Left renal cortex interstitium (tissue), 4 donors: ENCODE data around the gene CIAO2B. TPM values are rescaled to one million over a fixed set of nuclear protein-coding genes. Genes with fewer than 3 reads are reported as not detected.

Source experiments
- DNase-seq, 4 donors: peaks; one replicate each; pipeline ENCODE4 v3.0.0-alpha.2; 2013; ENCODE audit warnings: low read depth in 4 of 4, low spot score in 2 of 4, missing footprints in 1 of 4
- polyA plus RNA-seq, 4 donors: library from polyadenylated mRNA; unstranded; fragments of 120-200 nt; gene quantifications; one replicate each; pipeline ENCODE4 v1.2.1, GENCODE V29; 2013; ENCODE audit not compliant: insufficient read length in 4 of 4

CIAO2B gene
- polyA plus RNA-seq, 4 donors = 91.7 to 120 (median 98.8) TPM

DNA sequence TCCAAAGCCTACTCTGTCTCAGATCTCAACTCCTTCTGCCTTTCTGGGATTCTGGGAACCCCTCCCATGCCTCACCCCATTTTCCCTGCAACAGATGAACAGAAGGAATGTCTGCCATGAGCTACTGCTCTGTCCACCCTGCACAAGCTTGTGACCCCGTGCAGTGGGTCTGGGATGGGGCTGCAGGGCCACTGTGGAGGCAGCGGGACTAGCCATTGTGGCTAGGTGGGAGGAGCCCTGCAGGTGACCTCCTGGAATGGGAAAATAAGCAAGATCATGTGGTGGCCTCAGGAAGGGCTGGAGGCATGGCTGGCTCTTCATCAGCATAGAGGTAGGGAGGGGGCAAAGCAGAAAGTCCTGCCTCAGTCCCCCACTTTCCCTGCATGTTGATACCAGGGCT lies 40.1 kb downstream of the CIAO2B start:
- DNase-seq = no peak

DNA sequence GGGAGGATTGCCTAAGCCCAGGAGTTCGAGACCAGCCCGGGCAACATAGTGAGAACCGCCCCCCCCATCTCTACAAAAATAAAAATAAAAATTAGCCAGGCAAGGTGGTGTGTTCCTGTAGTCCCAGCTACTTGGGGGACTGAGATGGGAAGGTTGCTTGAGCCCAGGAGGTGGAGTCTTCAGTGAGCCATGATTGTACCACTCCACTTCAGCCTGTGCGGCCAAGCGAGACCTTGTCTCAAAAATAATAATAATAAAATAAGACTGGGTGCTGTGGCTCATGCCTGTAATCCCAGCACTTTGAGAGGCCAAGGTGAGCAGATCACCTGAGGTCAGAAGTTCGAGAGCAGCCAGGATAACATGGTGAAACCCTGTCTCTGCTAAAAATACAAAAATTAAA lies 42.4 kb downstream of the CIAO2B start:
- no peak for DNase-seq

DNA sequence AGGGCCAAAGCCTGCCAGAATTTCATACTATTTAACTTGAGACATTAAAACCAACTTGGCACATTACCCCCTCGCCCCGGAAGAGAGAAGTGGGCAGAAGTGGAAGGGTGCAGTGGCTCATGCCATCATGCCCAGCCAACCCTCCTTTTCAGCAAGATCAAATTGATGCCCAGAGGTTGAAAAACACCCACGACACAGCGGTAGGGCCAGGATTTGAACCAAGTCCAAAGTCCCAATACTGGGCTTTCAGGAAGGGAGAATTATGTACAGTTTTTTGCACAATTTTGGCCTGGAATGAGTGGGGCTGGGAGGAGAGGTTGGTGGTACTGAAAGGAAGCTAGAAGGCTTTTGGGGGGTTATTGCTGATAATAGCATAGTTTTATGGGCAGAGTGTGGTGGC lies 42.8 kb downstream of the CIAO2B start:
- DNase-seq = no peak

DNA sequence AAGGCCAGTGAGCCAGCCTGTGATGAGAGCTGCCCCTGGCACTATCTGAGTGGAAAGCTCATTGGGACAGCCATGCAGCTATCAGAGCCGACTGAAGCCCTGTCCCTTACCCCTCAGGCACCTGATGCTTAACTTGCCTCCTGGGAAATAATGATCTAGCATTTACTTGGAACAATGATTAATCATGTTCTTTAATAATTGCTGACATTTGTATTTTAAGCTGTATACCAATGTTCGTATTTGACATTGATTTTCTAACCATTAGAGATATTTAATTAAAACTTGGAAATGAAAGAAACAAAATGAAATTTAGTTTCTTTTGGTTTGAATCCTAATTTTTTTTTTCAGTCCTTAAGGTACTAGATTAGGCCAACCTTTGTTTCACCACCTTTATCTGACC lies 43.4 kb downstream of the CIAO2B start:
- DNase-seq = no peak

DNA sequence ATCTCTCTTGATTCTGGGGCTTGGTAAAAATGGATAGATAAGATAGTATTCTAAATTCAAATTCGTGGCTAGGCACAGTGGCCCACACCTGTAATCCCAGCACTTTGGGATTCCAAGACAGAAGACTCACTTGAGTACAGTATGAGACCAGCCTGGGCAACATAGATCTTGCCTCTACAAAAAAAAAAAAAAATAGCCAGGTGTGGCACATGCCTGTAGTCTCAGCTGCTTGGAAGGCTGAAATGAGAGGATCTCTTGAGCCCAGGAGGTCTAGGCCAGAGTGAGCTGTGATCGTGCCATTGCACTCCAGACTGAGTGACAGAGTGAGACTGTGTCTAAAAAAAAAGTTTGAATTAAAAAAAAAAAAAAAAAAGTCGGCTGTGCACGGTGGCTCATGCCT lies 44.6 kb downstream of the CIAO2B start:
- no peak for DNase-seq

DNA sequence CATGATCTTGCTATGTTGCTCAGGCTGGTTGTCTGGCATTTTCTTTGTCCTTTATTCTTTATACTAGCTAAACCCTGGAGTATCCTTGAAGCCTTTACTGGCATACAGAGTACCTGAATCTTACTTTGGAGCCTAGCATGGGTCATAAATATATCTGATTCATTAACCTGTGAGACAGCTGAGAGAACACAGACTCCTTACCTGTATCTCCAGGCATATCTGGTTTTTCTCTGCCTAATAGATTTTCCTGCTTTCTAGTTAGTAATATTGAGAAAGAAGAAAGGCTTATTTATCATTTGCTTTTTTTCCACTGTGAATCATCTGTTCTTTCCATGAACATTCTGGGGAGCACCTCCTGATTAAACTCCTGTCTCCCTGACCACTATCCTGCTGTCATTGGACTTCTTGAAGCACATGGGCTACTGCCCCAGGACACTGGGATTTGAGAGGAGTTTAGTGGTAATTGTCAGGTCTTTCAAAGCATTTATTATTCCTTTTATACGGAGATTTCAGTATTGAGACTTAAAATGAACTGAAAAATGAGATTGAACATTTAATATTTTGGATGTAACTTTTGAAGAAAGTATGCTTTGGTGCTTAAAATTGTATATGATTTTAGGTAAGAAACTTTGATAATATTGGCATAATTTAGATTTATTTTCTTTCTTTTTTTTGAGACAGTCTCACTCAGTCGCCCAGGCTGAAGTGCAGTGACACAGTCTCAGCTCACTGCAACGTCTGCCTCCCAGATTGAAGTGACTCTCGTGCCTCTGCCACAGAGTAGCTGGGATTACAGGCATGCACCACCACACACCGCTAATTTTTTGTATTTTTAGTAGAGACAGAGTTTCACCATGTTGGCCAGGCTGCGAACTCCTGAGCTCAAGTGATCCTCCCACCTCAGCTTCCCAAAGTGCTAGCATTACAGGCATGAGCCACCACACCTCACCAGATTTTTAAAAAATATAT lies 45.3 kb downstream of the CIAO2B start:
- no peak for DNase-seq

DNA sequence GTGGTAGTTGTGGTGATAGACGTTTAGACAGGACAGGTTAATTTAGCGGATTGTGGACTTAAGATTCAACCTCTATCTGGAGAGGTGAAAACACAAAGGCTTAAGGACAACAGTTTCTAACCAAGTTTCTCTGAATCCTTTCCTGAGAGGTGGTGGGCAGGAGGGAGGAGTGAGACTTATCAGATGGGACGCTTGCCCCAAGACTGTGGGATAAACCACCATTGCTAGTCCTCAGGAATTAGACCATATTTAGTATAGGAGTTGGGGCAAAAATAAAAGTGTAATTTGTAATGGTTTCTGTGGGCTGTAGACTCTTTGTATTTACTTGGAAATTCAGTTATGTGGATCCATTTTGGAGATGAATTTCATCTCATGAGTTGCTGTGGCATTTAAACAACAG lies 47.3 kb downstream of the CIAO2B start:
- no peak for DNase-seq

DNA sequence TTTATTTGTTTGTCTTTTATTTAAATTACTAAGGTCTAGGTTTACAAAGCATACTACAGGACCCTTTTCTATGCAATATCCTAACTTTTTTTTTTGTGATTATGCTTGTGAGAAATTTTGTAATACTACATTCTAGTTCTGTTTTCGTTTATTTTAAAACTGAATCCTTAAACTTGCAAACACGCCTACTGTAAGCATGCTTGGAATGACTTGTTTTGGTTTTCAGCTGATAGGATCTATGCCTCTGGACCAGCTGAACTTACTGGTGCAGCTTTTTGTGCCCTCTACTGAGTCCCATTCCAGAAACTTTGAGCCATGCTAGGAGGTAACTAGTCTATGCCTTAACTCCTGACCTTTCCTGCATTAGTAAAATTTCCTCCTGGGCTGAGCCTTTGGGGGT lies 47.9 kb downstream of the CIAO2B start:
- DNase-seq = no peak

DNA sequence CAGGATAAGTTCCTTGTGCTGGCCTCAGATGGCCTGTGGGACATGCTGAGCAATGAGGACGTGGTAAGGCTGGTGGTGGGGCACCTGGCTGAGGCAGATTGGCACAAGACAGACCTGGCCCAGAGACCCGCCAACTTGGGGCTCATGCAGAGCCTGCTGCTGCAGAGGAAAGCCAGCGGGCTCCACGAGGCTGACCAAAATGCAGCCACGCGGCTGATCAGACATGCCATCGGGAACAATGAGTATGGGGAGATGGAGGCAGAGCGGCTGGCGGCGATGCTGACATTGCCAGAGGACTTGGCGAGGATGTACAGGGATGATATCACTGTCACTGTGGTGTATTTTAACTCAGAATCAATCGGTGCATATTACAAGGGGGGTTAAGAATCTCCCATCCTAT lies 48.7 kb downstream of the CIAO2B start:
- DNase-seq = no peak

DNA sequence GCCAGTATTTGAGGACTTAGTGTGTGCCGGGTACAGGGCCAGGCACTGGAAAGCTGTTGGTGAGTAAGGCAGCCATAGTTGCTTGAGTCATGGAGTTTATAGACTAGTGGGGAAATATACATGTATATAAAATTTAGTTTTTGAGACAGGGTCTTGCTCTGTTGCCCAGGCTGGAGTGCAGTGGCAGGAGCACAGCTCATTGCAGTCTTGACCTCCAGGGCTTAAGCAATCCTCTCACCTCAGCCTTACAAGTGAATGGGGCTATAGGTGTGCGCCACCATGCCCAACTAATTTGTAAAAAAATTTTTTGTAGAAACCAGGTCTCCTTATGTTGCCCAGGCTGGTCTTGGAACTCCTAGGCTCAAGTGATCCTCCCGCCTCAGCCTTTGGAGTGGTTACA lies 51.5 kb downstream of the CIAO2B start:
- DNase-seq = no peak

Other genes with a start within 250 kb of the CIAO2B start
- gene CMTM4, start 237.7 kb downstream of the CIAO2B start, polyA plus RNA-seq = 10 to 100 TPM; 63.0 to 69.7 (median 66.8) TPM
- gene DYNC1LI2, start 182.8 kb downstream of the CIAO2B start, polyA plus RNA-seq = 100 to 1,000 TPM in 2 of 4 donors, 10 to 100 TPM in 2; 86.0 to 166 (median 128) TPM
- under 1 TPM in 2 of 4 donors, not detected in 2; 0.11 to 0.13 TPM for gene TERB1, start 132.8 kb downstream of the CIAO2B start, polyA plus RNA-seq
- 100 to 1,000 TPM in 1 of 4 donors, 10 to 100 TPM in 3; 73.0 to 109 (median 82.5) TPM for gene NAE1, start 103.4 kb downstream of the CIAO2B start, polyA plus RNA-seq
- gene CA7, start 90.0 kb downstream of the CIAO2B start, polyA plus RNA-seq = under 1 TPM; 0.11 to 0.49 (median 0.33) TPM
- gene PDP2, start 53.9 kb downstream of the CIAO2B start, polyA plus RNA-seq = 10 to 100 TPM; 11.5 to 14.5 (median 13.4) TPM
- 100 to 1,000 TPM; 248 to 312 (median 277) TPM for gene CDH16, start 15.5 kb downstream of the CIAO2B start, polyA plus RNA-seq
- gene RRAD, start 8.9 kb downstream of the CIAO2B start, polyA plus RNA-seq = 1 to 10 TPM; 2.6 to 4.1 (median 3.5) TPM
- gene CES2, start 1.1 kb upstream of the CIAO2B start, polyA plus RNA-seq = 10 to 100 TPM; 40.3 to 49.6 (median 45.3) TPM
- gene CES3, start 26.9 kb upstream of the CIAO2B start, polyA plus RNA-seq = 1 to 10 TPM; 1.3 to 3.7 (median 2.9) TPM
- gene CES4A, start 54.2 kb upstream of the CIAO2B start, polyA plus RNA-seq = 10 to 100 TPM in 2 of 4 donors, 1 to 10 TPM in 2; 4.6 to 12.3 (median 9.5) TPM
- 10 to 100 TPM; 62.3 to 77.1 (median 65.0) TPM for gene CBFB, start 94.7 kb upstream of the CIAO2B start, polyA plus RNA-seq
- 10 to 100 TPM; 21.0 to 28.5 (median 25.5) TPM for gene PHAF1, start 175.5 kb upstream of the CIAO2B start, polyA plus RNA-seq
- gene B3GNT9, start 216.6 kb upstream of the CIAO2B start, polyA plus RNA-seq = 10 to 100 TPM in 3 of 4 donors, 1 to 10 TPM in 1; 7.5 to 15.1 (median 10.4) TPM
- gene TRADD, start 225.5 kb upstream of the CIAO2B start, polyA plus RNA-seq = 1 to 10 TPM; 4.3 to 7.0 (median 6.1) TPM
- gene FBXL8, start 225.6 kb upstream of the CIAO2B start, polyA plus RNA-seq = 1 to 10 TPM; 1.3 to 2.8 (median 1.9) TPM
- 1 to 10 TPM; 1.2 to 3.2 (median 1.6) TPM for gene HSF4, start 230.3 kb upstream of the CIAO2B start, polyA plus RNA-seq
- gene NOL3, start 236.1 kb upstream of the CIAO2B start, polyA plus RNA-seq = 1 to 10 TPM; 3.6 to 8.3 (median 6.0) TPM
- gene MATCAP1, start 249.6 kb upstream of the CIAO2B start, polyA plus RNA-seq = 10 to 100 TPM; 23.9 to 68.7 (median 45.6) TPM